H9 (cell line): ENCODE measurements around the gene FCRL3. TPM values are rescaled to one million over a fixed set of nuclear protein-coding genes. Genes with fewer than 3 reads are reported as not detected.

Experiments
- DNase-seq: peaks from one replicate; pipeline ENCODE4 v3.0.0-alpha.2; 2017
- H2AFZ ChIP-seq: one replicate; pipeline ENCODE4 v1.6.1; 2013; ENCODE audit warnings: mild to moderate bottlenecking, low read length, control low read depth, moderate library complexity
- H2AK5ac ChIP-seq: 2 replicates; pipeline ENCODE4 v1.6.1; 2013; ENCODE audit warnings: low read length, control low read depth, mixed read lengths; ENCODE audit not compliant: insufficient read length
- H2BK120ac ChIP-seq: one replicate; pipeline ENCODE4 v1.6.1; 2013; ENCODE audit warnings: low read depth, mild to moderate bottlenecking, low read length, control low read depth, inconsistent platforms; ENCODE audit not compliant: poor library complexity, severe bottlenecking
- H2BK12ac ChIP-seq: 2 replicates; pipeline ENCODE4 v1.6.1; 2013; ENCODE audit warnings: low read length, control low read depth, mixed read lengths, low read depth; ENCODE audit not compliant: insufficient read length
- H2BK15ac ChIP-seq: 2 replicates; pipeline ENCODE4 v1.6.1; 2013; ENCODE audit warnings: low read depth, low read length, control low read depth
- H2BK20ac ChIP-seq: one replicate; pipeline ENCODE4 v1.6.1; 2013; ENCODE audit warnings: low read depth, mild to moderate bottlenecking, low read length, control low read depth, inconsistent platforms; ENCODE audit not compliant: poor library complexity, severe bottlenecking
- H2BK5ac ChIP-seq: 2 replicates; pipeline ENCODE4 v1.6.1; 2013; ENCODE audit warnings: low read length, control low read depth, mixed read lengths; ENCODE audit not compliant: insufficient read length
- H3K14ac ChIP-seq: 2 replicates; pipeline ENCODE4 v1.6.1; 2013; ENCODE audit warnings: low read length, control low read depth; ENCODE audit not compliant: insufficient read depth
- H3K18ac ChIP-seq: 2 replicates; pipeline ENCODE4 v1.6.1; 2013; ENCODE audit warnings: low read depth, mild to moderate bottlenecking, mixed read lengths, low read length, control low read depth; ENCODE audit not compliant: insufficient read length
- H3K23ac ChIP-seq: 2 replicates; pipeline ENCODE4 v1.6.1; 2013; ENCODE audit warnings: low read length, control low read depth, mixed read lengths, low read depth; ENCODE audit not compliant: insufficient read length
- H3K23me2 ChIP-seq: 2 replicates; pipeline ENCODE4 v1.6.1; 2013; ENCODE audit warnings: low read depth, mild to moderate bottlenecking, mixed read lengths, low read length, control low read depth; ENCODE audit not compliant: insufficient read length, poor library complexity, severe bottlenecking
- H3K27ac ChIP-seq: 2 replicates; pipeline ENCODE4 v1.5.1; 2013; ENCODE audit warnings: low read length, control low read depth, mixed read lengths, low read depth; ENCODE audit not compliant: insufficient read length
- H3K27me3 ChIP-seq: 2 replicates; pipeline ENCODE4 v1.6.1; 2013; ENCODE audit warnings: low read length, control low read depth, inconsistent platforms; ENCODE audit not compliant: insufficient read depth
- H3K4ac ChIP-seq: 2 replicates; pipeline ENCODE4 v1.6.1; 2013; ENCODE audit warnings: low read depth, mild to moderate bottlenecking, control low read depth, inconsistent platforms, low read length, moderate library complexity
- H3K4me1 ChIP-seq: 2 replicates; pipeline ENCODE4 v1.6.1; 2013; ENCODE audit warnings: low read length, control low read depth, inconsistent platforms; ENCODE audit not compliant: insufficient read depth
- H3K4me2 ChIP-seq: 2 replicates; pipeline ENCODE4 v1.6.1; 2013; ENCODE audit warnings: low read length, control low read depth, mixed read lengths; ENCODE audit not compliant: insufficient read length, insufficient read depth
- H3K56ac ChIP-seq: 2 replicates; pipeline ENCODE4 v1.6.1; 2013; ENCODE audit warnings: low read depth, mild to moderate bottlenecking, mixed read lengths, low read length, control low read depth; ENCODE audit not compliant: insufficient read length
- H3K79me1 ChIP-seq: 2 replicates; pipeline ENCODE4 v1.6.1; 2013; ENCODE audit warnings: low read depth, mild to moderate bottlenecking, moderate library complexity, low read length, control low read depth, inconsistent platforms; ENCODE audit not compliant: insufficient read depth, poor library complexity, severe bottlenecking
- H3K79me2 ChIP-seq: 2 replicates; pipeline ENCODE4 v1.6.1; 2013; ENCODE audit warnings: low read length, control low read depth, inconsistent platforms; ENCODE audit not compliant: insufficient read depth
- H3K9ac ChIP-seq: 2 replicates; pipeline ENCODE4 v1.6.1; 2013; ENCODE audit warnings: low read length, control low read depth, mixed read lengths; ENCODE audit not compliant: insufficient read length; ENCODE audit errors: extremely low read depth
- H3K9me3 ChIP-seq: one replicate; pipeline ENCODE4 v1.6.1; 2013; ENCODE audit warnings: low read depth, low read length, inconsistent platforms; ENCODE audit not compliant: control insufficient read depth
- H3T11ph ChIP-seq: one replicate; pipeline ENCODE4 v1.6.1; 2013; ENCODE audit warnings: mild to moderate bottlenecking, low read length, control low read depth, inconsistent platforms
- H4K20me1 ChIP-seq: one replicate; pipeline ENCODE4 v1.6.1; 2013; ENCODE audit not compliant: control insufficient read depth, insufficient read length, insufficient read depth
- H4K5ac ChIP-seq: 2 replicates; pipeline ENCODE4 v1.6.1; 2013; ENCODE audit warnings: low read depth, mild to moderate bottlenecking, mixed read lengths, low read length, control low read depth; ENCODE audit not compliant: insufficient read length
- H4K8ac ChIP-seq: replicated peaks from 2 replicates; pipeline ENCODE4 v1.6.1; 2013; ENCODE audit warnings: low read length, control low read depth, mixed read lengths, low read depth; ENCODE audit not compliant: insufficient read length
- H4K91ac ChIP-seq: 2 replicates; pipeline ENCODE4 v1.6.1; 2013; ENCODE audit warnings: low read depth, mild to moderate bottlenecking, moderate library complexity, mixed read lengths, low read length, control low read depth; ENCODE audit not compliant: insufficient read length
- H3K27ac Mint-ChIP-seq, 3 experiments: 2 replicates in 2 of 3; 3 replicates in 1 of 3; pipeline ENCODE4 v1.8.0; 2020 to 2021; ENCODE audit warnings: mixed read lengths in 3 of 3, mild to moderate bottlenecking in 1 of 3, moderate library complexity in 1 of 3
- H3K27me3 Mint-ChIP-seq: 2 replicates; pipeline ENCODE4 v1.8.0; 2021; ENCODE audit warnings: low read depth, mild to moderate bottlenecking, moderate library complexity, mixed read lengths
- H3K36me3 Mint-ChIP-seq, 3 experiments: 2 replicates in 2 of 3; 3 replicates in 1 of 3; pipeline ENCODE4 v1.8.0; 2020 to 2021; ENCODE audit warnings: low read depth in 3 of 3, mixed read lengths in 3 of 3; ENCODE audit not compliant: insufficient read depth in 1 of 3
- H3K4me1 Mint-ChIP-seq, 2 experiments: 2 replicates each; pipeline ENCODE4 v1.8.0; 2020; ENCODE audit warnings: mixed read lengths in 2 of 2
- H3K4me3 Mint-ChIP-seq, 2 experiments: 2 replicates in 1 of 2; 3 replicates in 1 of 2; pipeline ENCODE4 v1.8.0; 2020 to 2021; ENCODE audit warnings: mild to moderate bottlenecking in 2 of 2, mixed read lengths in 2 of 2, moderate library complexity in 1 of 2
- H3K9me3 Mint-ChIP-seq, 2 experiments: 2 replicates in 1 of 2; 3 replicates in 1 of 2; pipeline ENCODE4 v1.8.0; 2020; ENCODE audit warnings: mild to moderate bottlenecking in 2 of 2, mixed read lengths in 2 of 2, moderate library complexity in 1 of 2
- CTCF ChIP-seq: fragments of 200-600 bp; sonication (generic); conservative IDR thresholded peaks from 3 replicates; pipeline ENCODE4 v1.8.0; 2021; ENCODE audit warnings: antibody characterized with exemption, mild to moderate bottlenecking
- total RNA-seq: library from RNA; stranded (reverse); gene quantifications from 2 replicates; pipeline ENCODE4 v1.2.1, GENCODE V29; 2021

FCRL3 gene
- total RNA-seq, 1 experiment from 2014 or later: not detected

GRCh38 chr1:157671895-157672294 lies 28.7 kb downstream of the FCRL3 start:
- H3K27me3 Mint-ChIP-seq: no peaks in the 10 kb centered on the region
- Histone ChIP-seq H3K4ac (no peak overlapping the region), H3K14ac (no peak overlapping the region), H2BK15ac (no peak overlapping the region), H2BK12ac (no peak overlapping the region), H2BK5ac (no peak overlapping the region), H3K9ac (no peak overlapping the region), H2AFZ (no peak overlapping the region), H3K79me2 (no peaks in the 10 kb centered on the region), H4K8ac (no peak overlapping the region), H2BK20ac (no peak overlapping the region), H4K5ac (no peak overlapping the region), H4K91ac (no peak overlapping the region), H3K79me1 (no peaks in the 10 kb centered on the region), H3K23me2 (no peaks in the 10 kb centered on the region), H3K4me2 (no peak overlapping the region), H3K9me3 (no peaks in the 10 kb centered on the region), H3K27me3 (no peaks in the 10 kb centered on the region), H3K18ac (no peak overlapping the region), H3K4me1 (no peaks in the 10 kb centered on the region), H2AK5ac (no peak overlapping the region), H4K20me1 (no peaks in the 10 kb centered on the region), H3K23ac (no peak overlapping the region), H3K56ac (no peak overlapping the region), H3T11ph (no peak overlapping the region), H3K27ac (no peak overlapping the region), H2BK120ac (no peak overlapping the region)
- no peak overlapping the region for H3K4me3 Mint-ChIP-seq
- DNase-seq: no peak
- peaks cover 12 to 13% of the 10 kb centered on the region in 2 experiments for H3K4me1 Mint-ChIP-seq
- TF ChIP-seq CTCF: no peak
- H3K9me3 Mint-ChIP-seq: peaks cover 41 to 46% of the 10 kb centered on the region in 2 experiments
- peaks cover 5 to 38% (median 8%) of the 10 kb centered on the region in 3 experiments; a peak in 6 of 7 replicates for H3K36me3 Mint-ChIP-seq
- H3K27ac Mint-ChIP-seq: no peak overlapping the region
